ENCODE results near the gene IFT25.
A peak's percentile ranks its signal among the peaks of the same experiment; 100 is the strongest.
"Not testable (repeated sequence)": the region's sequence is repeated elsewhere in the genome, so short reads cannot be mapped to it uniquely, and the experiment has no call there.

IFT25 gene

DNA sequence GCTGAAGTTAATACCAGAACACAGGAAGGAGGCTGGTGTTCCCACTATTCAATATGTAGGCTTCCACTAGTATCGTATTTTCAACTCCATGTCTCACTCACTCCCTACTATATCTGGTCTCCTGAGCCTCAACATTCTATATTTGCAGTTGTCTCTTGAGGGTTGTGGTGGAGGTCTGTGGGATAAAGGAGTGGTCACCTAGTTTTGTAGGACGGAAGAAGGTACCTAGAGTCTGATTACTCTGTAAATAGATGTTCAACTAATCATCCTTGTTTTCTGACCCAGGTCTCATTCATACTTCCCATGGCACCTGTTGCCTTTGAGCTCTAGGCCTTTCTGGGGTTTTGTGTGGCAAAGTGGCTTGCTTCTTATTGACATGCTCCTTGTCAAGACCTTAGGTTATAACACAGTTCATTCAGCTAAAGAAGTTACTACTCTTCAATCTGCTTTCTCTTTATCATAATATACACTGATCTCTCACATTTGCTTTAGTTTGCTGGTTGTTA lies 18.1 kb downstream of the IFT25 start:
- no peak for DNase-seq

DNA sequence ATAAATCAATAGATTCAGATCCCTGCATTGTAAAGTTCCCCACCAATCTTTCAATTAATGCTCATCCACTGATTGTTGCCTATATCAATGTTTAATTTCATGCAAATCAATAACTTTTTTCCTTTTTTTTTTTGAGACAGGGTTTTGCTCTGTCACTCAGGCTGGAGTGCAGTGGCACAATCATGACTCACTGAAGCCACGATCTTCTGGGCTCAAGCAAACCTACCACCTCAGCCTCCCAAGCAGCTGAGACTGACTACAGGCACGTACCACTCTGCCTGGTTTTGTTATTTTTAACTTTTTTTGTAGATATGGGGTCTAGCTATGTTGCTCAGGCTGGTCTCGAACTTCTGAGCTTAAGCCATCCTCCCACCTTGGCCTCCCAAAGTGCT lies 25.8 kb downstream of the IFT25 start:
- DNase-seq: no peak

DNA sequence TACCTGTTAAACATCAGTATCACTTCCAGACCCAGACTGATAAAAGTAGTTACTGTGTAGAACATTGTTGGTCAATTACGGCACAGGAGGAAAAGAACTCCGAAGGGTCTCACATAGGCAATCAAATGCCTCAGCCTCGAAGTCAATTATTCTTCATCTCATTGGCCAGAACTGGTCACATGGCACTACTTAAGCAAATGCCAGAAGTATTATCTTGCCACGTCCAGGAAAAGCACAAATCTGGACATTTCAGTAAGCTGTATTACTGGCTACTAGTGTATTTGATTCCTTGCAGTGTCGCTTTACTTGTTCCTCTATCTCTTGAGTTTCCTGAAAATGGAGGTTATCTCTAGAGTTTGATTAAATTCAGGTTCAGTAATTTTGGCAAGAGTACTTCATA lies 27.2 kb downstream of the IFT25 start:
- DNase-seq: no peak

DNA sequence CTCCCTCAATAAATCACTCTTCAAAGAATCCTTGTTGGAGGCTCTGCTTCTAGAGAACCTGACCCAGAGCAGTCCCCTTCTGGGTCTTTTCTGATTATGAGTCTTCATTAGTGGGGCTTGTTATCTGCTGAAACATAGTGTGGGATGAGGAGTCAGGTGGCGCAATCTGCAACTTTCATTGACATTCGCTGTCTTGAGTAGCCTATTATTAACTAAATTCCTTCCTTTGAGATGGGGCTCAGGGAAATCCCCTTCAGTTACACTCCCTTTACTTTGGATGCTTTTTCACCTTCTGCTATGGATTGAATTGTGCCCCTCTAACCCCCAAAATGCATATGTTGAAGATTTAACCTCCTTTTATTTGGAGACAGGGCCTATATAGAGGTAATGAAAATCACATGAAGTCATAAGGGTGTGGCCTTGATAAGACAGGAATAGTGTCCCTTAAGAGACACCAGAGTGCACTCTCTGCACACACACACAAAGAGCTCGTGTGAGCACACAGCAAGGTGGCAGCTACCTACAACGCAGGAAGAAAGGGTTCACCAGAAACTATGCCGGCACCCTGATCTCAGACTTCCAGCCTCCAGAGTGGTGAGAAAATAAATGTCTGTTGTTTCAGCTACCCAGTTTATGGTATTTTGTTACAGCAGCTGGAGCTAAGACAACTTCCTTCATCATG lies 32.0 kb downstream of the IFT25 start:
- DNase-seq: no peak

DNA sequence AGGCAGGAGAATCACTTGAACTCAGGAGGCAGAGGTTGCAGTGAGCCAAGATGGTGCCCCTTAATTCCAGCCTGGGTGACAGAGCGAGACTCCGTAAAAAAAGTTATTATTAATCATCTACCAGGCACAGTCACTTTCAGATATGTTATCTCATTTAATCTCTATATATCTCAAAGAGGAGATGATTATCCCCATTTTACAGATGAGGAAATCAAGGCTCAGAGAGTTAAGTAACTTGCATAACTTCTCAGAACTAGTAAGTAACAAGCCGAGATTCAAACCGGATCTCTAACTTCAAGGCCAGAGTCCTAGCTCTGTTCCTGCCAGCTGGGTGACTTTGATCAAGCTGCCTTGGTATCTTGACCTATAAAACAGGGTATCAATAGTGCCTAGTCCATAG lies 34.1 kb downstream of the IFT25 start:
- DNase-seq: no peak

DNA sequence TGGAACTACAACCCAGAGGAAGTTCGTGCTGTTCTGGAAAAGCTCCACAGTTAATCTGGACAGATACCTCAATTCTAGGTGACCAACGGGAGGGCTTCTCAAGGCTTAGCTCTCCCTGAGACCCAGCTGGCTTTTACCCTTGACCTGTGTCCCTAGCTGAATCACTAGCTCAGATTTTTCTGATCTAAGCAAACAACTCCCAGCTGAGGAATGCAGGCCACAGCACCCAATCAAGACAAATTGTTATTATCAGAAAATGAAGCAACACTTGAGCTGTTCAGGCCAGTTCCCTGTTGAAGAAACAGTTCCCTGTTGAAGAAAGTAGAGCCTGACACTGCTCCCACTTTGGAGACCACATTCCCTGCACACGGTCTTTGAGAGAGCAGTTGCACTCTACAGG lies 35.6 kb downstream of the IFT25 start:
- no peak for DNase-seq

DNA sequence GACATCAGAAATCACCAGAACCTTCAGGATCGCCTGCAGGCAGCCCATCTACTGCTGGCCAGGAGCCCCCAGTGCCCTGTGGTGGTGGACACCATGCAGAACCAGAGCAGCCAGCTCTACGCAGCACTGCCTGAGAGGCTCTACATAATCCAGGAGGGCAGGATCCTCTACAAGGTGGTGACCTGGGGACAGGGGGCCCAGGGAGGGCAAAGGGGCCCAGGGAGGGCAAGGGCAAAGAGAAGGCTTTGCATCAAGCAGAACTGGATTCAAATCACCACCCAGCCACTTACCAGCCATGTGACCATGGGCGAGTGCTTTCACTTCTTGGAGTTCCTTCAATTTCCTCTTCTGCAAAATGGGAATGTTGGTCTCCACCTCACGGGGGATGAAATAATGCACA lies 39.4 kb downstream of the IFT25 start:
- DNase-seq: no peak

DNA sequence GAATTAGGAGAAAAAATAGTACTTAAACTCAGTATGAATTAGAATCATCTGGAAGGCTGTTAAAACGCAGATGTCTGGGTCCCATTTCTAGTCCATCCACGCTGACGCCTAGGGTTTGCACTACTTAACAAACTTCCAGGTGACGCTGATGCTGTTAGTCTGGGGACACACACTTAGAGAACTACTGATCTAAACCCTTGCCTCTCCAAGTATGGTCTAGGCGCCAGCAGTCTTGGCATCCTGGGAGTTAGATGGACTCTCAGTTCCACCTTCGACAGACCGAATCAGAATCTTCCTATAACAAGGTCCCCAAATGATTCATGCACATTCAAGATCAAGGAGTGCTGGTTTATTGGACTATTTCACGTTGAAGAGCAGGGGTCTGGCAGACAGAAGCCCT lies 40.0 kb downstream of the IFT25 start:
- no peak for DNase-seq

DNA sequence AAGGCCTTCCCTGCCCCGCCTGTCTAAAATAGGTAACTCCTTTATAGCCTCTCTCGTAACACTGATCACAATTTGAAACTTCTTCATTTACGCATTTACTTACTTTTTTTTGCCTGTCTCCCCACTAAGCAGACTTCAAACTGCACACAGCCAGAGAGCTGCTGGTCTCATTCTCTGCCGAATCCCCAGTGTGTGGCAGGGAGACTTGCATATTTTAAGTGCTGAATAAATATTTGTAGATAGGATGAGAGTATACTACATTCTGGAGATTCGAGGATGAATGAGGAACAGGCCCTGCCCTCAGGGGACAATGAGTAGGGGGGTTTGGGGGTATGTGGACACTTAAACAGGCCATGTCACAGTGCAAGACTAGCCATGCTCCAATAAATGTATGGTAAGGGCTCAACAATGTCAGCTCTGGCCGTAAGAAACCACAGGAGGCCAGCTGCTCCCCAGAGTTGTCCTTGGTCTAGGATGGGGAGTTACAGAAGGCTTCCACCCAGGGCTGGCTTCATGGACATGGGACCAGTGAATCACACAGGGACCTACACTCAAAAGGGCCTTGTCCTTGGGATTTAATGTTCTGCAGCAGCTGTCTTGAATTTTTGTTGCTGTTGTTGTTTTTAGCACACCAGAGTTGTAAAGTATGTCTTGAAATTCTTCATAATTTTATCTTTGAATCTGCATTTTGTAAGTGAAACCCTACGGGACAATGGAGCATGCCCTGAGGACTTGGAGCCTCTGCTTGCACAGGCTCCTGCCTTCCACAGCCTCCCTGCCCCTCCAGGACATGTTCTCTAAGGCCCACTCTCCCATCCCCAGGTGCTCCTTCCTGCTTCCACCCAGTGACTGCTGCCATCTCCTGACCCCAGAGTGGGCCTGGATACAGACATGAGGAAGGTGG lies 43.0 kb downstream of the IFT25 start:
- DNase-seq: no peak

DNA sequence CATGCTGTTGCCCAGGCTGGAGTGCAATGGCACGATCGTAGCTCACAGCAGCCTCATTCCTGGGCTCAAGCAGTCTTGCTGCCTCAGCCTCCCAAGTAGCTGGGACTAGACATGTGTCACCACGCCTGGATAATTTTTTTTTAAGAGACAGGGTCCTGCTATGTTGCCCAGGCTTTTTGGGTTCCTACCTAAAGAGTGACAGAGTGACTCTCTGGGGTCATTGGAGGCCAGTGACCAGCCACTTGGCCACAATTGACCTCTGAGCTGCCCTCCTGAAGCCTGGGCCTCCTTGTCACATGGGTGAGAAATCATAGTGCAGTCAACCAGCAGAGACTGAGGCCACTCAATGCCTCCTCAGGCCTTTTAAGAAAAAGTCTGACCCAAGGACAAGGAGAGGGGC lies 45.8 kb downstream of the IFT25 start:
- no peak for DNase-seq

DNA sequence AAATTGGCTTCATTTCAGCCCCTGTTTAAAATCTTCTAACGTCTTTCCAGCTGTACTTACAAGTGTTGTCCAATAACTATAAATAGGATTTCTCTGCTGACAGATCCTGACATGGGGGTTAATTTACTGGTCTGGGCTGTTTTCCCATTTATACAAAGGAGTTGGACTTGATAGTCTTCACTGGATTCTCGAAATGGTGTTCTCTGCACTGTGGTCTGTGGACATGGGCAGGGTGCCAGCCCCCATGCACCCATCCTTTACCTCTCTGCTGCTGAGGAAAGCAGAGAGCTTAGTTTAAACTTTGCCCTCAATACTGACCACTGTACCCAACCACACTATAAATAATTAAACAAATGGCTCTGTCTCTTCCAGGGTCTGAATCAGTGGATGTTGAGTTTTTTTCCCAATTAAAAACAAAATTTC lies 46.3 kb downstream of the IFT25 start:
- DNase-seq: no peak

DNA sequence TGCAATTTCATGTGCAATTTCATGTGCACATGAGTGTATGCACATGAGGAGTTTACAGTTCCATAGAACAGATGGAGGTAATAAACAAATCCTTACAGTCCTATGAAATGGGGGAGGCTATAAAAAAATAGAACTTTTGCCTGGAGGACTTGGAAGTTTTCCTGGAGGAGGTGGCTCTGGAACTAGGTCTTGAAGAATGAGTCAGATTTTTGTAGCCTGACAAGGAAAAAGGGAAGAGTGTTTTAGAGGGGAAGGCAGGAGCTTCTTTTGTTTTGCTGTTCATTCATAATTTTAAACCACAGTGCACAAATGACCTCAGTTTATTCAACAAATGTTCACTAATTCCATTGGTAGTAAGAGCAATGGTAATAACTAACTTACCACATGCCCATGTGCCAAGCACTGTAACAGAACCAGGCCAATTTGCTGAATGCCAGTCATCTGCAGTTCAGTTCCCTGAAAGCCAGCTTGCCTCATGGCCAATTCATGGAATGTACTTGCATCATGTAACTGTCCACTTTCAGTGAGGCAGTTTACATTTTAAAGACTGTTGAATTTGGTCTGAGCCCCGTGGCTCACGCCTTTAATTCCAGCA lies 48.8 kb downstream of the IFT25 start:
- no peak for DNase-seq

DNA sequence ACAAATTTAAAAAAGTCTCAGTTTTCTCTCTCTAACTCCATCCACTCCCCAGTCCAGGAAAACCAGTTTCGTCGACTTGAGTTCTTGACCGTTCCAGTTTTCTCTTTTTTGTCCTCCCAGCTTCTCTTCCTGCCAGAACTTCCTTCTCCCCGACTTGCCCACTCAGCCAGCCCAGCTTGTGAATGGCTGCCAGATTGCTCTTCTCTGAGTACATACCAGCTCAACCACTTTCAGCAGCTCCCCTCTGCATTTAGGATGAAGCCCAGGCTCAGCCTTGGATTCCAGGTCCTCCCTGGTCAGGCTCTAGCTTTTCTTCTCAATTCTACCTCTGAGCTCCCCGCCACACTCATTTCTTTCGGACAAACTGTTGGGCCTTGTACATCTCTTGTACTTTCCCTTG lies 50.1 kb downstream of the IFT25 start:
- no peak for DNase-seq

DNA sequence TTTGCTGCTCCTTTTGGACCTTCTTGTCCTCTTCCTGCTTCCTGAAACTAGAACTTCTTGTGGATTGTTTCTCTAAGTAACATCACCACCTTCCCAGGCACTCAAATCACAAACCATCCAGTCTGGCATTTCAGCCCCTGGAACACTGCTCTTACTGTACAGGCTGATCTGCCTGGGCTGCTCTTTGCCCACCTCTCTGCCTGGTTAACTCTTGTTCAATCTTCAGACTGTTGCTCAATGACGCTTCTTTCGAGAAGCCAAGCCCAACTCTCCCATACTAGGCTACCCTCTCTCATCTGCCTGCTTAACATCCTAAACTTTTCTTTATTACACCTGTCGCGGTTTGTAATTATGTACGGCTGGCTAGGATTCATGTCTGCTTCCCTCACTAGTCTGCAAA lies 50.9 kb downstream of the IFT25 start:
- DNase-seq: no peak

DNA sequence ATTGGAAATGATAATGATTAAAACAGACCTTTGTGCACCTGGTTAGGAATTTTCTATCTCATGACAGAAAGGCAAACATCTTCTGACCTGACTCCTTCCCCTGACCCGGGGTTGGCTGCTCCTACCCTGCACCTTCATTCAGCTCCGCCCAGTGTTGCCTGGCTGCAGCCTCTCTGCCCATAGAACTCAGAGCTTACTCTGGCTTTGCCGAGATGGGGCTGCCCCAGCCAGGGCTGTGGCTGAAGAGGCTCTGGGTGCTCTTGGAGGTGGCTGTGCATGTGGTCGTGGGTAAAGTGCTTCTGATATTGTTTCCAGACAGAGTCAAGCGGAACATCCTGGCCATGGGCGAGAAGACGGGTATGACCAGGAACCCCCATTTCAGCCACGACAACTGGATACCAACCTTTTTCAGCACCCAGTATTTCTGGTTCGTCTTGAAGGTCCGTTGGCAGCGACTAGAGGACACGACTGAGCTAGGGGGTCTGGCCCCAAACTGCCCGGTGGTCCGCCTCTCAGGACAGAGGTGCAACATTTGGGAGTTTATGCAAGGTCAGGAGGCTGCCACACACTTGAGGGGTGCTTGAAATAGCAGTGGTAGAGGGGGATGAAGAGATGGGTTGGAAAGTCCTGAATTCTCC lies 51.4 kb downstream of the IFT25 start, which contains the start of gene DIO1:
DIO1 (plus strand) TSS at position 189 of the 638 bp plus-strand sequence; CDS start at position 213, 24 bp downstream.
- DNase-seq: no peak

DNA sequence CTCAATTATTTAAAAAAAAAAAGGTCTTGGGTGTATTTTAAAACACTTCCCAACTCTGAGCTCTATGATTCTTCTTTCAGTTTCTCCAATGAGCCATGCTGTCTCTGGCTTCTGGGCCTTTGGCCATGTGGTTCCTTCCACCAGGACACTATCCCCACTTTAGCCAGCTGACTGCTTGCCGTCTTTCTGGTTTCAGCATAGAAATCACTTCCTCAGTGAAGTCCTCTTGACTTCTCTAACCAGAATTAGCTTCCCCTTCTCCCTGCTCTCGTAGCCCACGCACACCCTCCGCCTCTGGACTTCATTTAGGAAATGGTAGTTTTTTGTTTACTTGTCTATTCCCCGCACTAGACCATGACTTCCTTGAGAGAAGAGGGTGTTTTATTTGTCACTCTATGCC lies 52.6 kb downstream of the IFT25 start:
- no peak for DNase-seq

DNA sequence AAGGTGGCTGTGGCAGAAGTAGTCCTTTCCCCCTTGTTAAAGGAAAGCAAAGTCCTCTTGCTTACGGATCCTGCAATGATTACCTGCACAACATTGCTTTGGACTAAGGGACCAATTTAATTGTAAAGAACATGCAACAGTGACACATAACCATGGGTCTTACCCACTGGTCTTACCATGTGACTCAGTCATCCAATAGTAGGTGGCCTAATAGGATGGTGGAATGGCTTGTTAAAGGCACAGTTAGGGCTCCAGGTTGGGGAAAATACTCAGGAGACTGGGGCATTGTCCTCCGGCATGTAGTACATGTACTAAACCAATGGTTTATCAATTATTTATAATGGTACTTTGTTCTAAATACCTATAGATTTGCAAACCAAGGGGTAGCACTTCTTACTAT lies 53.8 kb downstream of the IFT25 start:
- DNase-seq: no peak

DNA sequence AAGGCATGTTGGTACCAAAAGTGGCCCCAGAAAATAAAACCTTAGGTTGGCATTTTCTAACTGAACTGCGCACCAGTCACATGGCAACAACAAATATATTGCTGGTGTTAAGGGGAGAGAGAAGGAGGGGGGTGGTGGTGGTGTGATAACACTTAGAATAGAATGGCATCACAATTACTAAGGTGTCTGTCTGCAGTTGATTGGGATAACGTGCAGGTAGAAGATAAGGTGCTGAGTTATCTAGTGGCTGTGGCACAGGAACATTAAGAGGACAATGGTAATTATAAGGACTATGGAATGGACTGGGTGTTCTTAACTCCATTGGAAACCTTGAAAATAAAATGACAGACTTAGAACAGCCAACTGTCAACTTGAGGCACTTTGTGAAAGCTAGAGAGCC lies 54.5 kb downstream of the IFT25 start:
- no peak for DNase-seq

DNA sequence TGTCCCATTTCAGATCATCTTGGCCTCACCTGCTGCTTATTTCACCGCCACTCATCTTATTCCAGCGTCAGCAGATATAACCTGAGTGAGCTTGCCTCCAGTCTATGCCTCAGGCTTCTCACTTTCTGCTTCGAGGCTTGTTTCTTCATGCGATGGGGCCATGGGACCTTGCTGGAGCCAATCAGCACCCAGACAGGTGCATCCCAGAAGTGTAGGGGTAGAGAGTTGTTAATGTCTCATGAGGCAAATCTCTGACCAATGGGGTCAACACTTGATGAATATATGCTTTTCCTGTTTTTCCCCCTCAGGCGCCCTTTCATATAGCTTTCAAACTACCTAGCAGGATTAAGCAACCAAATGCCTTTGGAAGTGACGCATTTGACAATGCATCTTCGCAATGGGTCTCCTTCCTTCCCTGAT lies 55.0 kb downstream of the IFT25 start:
- DNase-seq: no peak

DNA sequence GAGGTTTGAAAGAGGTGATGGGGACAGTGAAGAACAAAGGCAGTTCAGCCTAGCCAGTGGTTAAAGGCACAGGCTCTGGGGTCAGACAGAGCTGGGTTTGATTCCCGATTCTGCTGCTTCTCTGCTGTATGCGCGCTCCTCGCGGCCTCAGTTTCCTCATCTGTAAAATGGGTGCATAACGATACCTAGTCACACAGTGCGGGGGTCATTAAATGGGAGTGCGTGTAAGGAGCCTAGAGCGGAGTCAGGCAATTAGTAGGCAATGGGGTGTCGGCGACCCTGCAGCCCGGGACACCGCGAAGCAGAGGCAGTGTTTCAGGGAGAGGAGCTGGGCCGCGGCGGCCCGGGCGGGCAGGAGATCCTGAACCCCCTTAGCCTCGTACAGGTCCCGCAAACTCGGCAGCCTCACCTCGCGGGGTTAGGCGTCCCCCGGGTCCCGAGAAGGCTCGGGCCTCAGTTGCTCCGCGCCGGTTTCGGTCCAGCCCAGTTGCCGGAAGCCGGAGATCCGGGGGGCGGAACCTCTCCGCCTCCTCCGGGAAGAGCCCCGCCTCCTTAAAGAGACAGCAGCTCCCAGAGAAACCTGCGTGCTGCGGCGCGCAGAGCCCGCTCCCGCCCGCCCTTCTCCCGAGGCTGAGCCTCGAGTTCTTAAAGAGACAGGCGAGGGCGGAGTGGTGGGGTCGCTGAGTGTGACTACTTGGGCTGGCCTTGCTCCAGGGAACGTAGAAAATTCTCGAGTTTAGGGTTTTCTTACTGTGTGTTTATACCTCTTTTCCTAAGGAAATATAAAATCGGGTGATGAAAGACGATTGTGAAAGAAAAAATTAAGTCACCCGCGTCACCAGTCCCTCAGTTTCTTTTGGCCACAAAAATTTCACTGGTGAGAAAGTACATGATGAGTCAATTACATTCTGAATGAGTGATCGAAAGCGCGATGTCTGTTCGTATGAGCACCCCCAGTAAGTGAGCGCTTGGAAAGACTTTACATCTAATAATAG lies 55.9 kb downstream of the IFT25 start, which contains the start of gene YIPF1:
YIPF1 (minus strand) TSS at position 494 of the 995 bp plus-strand sequence. CDS start 860 bp downstream, outside the sequence.
- DNase-seq: peak; percentile 62

DNA sequence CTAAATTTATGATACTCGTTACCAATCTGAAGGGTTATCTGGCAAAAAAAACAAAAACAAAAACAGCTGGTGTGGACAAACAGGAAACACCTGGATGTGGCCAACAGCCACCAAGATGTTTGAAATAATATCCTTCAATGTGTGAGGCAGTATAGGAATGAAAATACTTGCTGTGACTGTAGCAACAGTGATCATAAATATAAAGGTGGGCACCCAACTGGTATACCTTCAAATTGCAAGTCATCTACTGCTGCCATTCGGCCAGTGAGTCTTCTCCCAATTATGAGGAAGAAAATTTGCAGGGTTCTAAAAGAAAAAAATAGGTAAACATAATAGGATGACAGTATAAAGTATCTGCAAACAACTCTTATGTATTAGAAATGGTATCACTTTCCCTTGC lies 56.8 kb downstream of the IFT25 start:
- DNase-seq: no peak

DNA sequence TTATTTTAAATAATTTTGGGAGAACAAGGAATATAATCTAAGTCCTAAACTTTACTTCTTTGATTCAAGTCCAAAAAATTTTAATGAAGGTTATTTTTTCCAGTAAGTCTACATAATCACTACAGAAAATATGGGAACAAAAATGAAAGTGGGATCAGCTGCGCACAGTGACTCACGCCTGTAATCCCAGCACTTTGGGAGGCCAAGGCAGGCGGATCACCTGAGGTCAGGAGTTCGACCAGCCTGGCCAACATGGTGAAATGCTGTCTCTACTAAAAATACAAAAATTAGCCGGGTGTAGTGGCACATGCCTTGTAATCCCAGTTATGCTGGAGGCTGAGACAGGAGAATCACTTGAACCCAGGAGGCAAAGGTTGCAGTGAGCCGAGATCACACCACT lies 61.9 kb downstream of the IFT25 start:
- not testable (repeated sequence) for DNase-seq

All from DMS 273 treated with DMSO at 0.1 percent for 48 hours (cell line).